Astrocyte of the spinal cord (primary cell): ENCODE data around the gene MACROH2A1.

ENCODE experiments used
- DNase-seq: peaks from one replicate; pipeline ENCODE4 v3.0.0; 2011; ENCODE audit warnings: low read depth, low spot score
- H3K4me3 ChIP-seq: 2 replicates; pipeline ENCODE4 v1.5.1; 2011; ENCODE audit warnings: low read depth, mild to moderate bottlenecking, low read length, moderate library complexity
- in situ Hi-C: cut with HindIII; loops from 2 replicates; pipeline ENCODE4 v1.10.0; 2017; ENCODE audit warnings: low sequenced_read_pairs
- TF ChIP-seq, protein P1 (sequence below): IDR thresholded peaks from 2 replicates; pipeline ENCODE4 v1.5.1; 2012; ENCODE audit warnings: low read depth, mild to moderate bottlenecking, low read length, inconsistent platforms

Gene MACROH2A1

GRCh38 chr5:135317286-135317685 lies 81.7 kb downstream of the MACROH2A1 start:
- no peak for DNase-seq
- H3K4me3 ChIP-seq = no peak overlapping the region
- in situ Hi-C loops = no loop called here
- TF ChIP-seq, protein P1, sequence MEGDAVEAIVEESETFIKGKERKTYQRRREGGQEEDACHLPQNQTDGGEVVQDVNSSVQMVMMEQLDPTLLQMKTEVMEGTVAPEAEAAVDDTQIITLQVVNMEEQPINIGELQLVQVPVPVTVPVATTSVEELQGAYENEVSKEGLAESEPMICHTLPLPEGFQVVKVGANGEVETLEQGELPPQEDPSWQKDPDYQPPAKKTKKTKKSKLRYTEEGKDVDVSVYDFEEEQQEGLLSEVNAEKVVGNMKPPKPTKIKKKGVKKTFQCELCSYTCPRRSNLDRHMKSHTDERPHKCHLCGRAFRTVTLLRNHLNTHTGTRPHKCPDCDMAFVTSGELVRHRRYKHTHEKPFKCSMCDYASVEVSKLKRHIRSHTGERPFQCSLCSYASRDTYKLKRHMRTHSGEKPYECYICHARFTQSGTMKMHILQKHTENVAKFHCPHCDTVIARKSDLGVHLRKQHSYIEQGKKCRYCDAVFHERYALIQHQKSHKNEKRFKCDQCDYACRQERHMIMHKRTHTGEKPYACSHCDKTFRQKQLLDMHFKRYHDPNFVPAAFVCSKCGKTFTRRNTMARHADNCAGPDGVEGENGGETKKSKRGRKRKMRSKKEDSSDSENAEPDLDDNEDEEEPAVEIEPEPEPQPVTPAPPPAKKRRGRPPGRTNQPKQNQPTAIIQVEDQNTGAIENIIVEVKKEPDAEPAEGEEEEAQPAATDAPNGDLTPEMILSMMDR = no peak

GRCh38 chr5:135315386-135315785 lies 83.6 kb downstream of the MACROH2A1 start:
- no peak for DNase-seq
- H3K4me3 ChIP-seq = no peak overlapping the region
- TF ChIP-seq, protein P1 = no peak
- in situ Hi-C loops = no loop called here

DNA sequence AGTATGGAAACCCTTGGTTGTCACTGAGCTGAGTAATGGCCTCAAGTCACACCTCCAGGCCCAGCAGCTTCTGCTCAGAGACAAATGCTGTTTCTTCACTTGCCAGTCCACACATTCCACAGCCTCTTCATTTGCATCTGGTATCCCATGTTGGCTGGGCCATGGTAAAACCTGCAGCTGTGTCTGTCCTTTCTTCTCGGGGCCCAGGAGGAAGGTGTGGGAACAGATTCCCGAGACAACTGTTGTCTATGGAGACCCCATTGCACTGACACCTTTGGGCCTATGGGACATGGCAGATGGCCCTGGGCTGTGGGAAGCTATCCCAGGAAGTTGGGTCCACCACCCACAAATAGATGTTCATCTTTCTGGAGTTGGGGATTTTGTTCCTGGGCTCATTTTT lies 85.1 kb downstream of the MACROH2A1 start:
- in situ Hi-C loops = no loop called here
- DNase-seq = no peak
- H3K4me3 ChIP-seq = no peak overlapping the region
- TF ChIP-seq, protein P1 = no peak

GRCh38 chr5:135313405-135313804 lies 85.6 kb downstream of the MACROH2A1 start:
- in situ Hi-C loops = no loop called here

DNA sequence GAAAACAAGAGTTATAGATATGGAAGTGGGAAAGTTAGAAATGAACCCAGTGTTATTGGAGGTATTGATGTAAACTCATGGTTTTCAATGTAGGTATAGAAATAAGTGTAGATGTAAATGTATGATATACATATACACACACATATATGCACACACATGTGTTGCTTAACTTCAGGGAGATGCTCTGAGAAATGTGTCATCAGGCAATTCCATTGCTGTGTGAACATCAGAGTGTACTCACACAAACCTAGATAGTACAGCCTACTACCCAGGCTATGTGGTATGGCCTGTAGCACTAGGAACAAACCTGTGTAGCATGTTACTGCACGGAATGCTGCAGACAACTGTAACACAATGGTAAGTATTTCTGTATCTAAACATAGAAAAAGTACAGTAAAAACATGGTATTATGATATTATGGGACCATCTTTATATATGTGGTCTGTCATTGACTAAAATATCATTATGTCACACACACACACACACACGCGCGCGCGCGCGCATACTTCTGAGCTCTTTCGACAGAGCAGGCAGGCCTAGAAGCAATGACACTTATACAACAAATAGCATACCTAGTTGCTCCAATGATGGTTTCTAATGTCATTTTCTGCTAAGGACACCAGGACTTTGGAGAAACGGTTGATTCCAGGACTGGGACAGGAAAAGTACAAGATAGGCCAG lies 86.6 kb downstream of the MACROH2A1 start:
- in situ Hi-C loops = no loop called here
- no peak overlapping the region for H3K4me3 ChIP-seq
- no peak for DNase-seq
- TF ChIP-seq, protein P1 = no peak

More at GRCh38 chr5:135313405-135313804, 85.6 kb downstream of the MACROH2A1 start:
- no peak overlapping the region for H3K4me3 ChIP-seq
- TF ChIP-seq, protein P1 = no peak
- DNase-seq = no peak

DNA sequence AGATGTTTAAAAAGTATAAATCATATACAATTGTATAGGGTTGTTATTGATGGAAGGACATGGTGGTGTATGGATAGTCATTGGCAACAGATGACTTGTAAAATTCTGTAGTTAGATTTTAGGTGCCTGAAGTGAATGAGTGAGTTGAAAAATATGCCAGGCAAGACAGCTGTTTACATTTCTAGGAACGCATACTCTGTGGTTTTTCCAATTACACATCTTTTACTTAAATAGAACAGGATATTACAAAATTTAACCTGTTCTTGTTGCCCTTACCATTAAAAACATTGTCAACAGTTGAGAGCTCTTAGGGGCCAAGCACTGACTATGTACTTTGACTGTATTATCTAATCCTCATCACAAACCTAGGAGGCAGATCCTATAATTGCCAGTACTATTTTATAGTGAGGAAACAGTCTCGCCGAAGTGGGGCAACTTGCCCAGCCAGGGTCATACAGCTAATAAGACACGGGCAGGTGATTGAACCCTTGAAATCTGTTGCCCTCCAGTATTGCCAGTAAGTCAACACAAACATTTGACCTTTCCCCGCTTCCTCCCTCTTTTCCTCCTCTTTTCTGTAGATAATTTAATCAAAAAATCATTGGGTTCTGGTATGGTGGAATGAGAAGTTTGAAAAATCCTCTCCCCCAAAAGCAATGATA lies 88.6 kb downstream of the MACROH2A1 start:
- in situ Hi-C loops = no loop called here
- DNase-seq = peak; percentile 29
- TF ChIP-seq, protein P1 = no peak
- no peak overlapping the region for H3K4me3 ChIP-seq
